Measurements from ENCODE around the gene DNAH9. TPM values are rescaled to one million over a fixed set of nuclear protein-coding genes. Genes with fewer than 3 reads are reported as not detected.

DNAH9 gene
- 0.22 TPM for total RNA-seq
- long read RNA-seq = 0 reads

- intact Hi-C loops (cut with micrococcal nuclease) = no loop called here
- DNase-seq (peak; percentile 97), ATAC-seq (peak; percentile 100)
Measured at GRCh38 chr17:11598274-11599221, at the start of gene DNAH9. Gene DNAH9 (plus strand): TSS chr17:11598470. CDS start chr17:11598499, 29 bp downstream.

- no peak for ATAC-seq
- DNase-seq = no peak
- intact Hi-C loops (cut with micrococcal nuclease) = no loop called here
Measured at GRCh38 chr17:11550431-11550830, 47.8 kb upstream of the DNAH9 start.

- no peak for DNase-seq
- intact Hi-C loops (cut with micrococcal nuclease) = no loop called here
- no peak for ATAC-seq
Measured at GRCh38 chr17:11551442-11551841, 46.8 kb upstream of the DNAH9 start.

GRCh38 chr17:11553135-11553534 lies 45.1 kb upstream of the DNAH9 start:
- no peak for DNase-seq
- intact Hi-C loops (cut with micrococcal nuclease) = no loop called here
- ATAC-seq = no peak

- ATAC-seq (no peak), DNase-seq (no peak)
- intact Hi-C loops (cut with micrococcal nuclease) = no loop called here
Measured at GRCh38 chr17:11554042-11554441, 44.2 kb upstream of the DNAH9 start.

- ATAC-seq = no peak
- intact Hi-C loops (cut with micrococcal nuclease) = no loop called here
- no peak for DNase-seq
Measured at GRCh38 chr17:11554542-11554941, 43.7 kb upstream of the DNAH9 start.

GRCh38 chr17:11555530-11555929 lies 42.7 kb upstream of the DNAH9 start:
- no peak for ATAC-seq
- intact Hi-C loops (cut with micrococcal nuclease) = no loop called here
- DNase-seq = no peak

- DNase-seq = no peak
- intact Hi-C loops (cut with micrococcal nuclease) = no loop called here
- no peak for ATAC-seq
Measured at GRCh38 chr17:11557727-11558452, 40.4 kb upstream of the DNAH9 start.

GRCh38 chr17:11558681-11559234 lies 39.5 kb upstream of the DNAH9 start:
- intact Hi-C loops (cut with micrococcal nuclease) = no loop called here
- no peak for DNase-seq

GRCh38 chr17:11559601-11560000 lies 38.7 kb upstream of the DNAH9 start:
- DNase-seq (no peak), ATAC-seq (no peak)
- intact Hi-C loops (cut with micrococcal nuclease) = no loop called here

More at GRCh38 chr17:11558681-11559234, 39.5 kb upstream of the DNAH9 start:
- no peak for ATAC-seq

GRCh38 chr17:11561281-11561680 lies 37.0 kb upstream of the DNAH9 start:
- intact Hi-C loops (cut with micrococcal nuclease) = no loop called here
- DNase-seq (no peak), ATAC-seq (no peak)

GRCh38 chr17:11561702-11562101 lies 36.6 kb upstream of the DNAH9 start:
- ATAC-seq = no peak
- no peak for DNase-seq
- intact Hi-C loops (cut with micrococcal nuclease) = no loop called here

- DNase-seq (no peak), ATAC-seq (peak; percentile 65)
- intact Hi-C loops (cut with micrococcal nuclease) = no loop called here
Measured at GRCh38 chr17:11564589-11565380, 33.5 kb upstream of the DNAH9 start.

- ATAC-seq (no peak), DNase-seq (no peak)
- intact Hi-C loops (cut with micrococcal nuclease) = no loop called here
Measured at GRCh38 chr17:11565591-11565990, 32.7 kb upstream of the DNAH9 start.

GRCh38 chr17:11578998-11579397 lies 19.3 kb upstream of the DNAH9 start:
- ATAC-seq = no peak
- DNase-seq = no peak
- intact Hi-C loops (cut with micrococcal nuclease) = no loop called here

- DNase-seq (no peak), ATAC-seq (no peak)
- intact Hi-C loops (cut with micrococcal nuclease) = no loop called here
Measured at GRCh38 chr17:11580677-11581076, 17.6 kb upstream of the DNAH9 start.

- DNase-seq (no peak), ATAC-seq (no peak)
- intact Hi-C loops (cut with micrococcal nuclease) = no loop called here
Measured at GRCh38 chr17:11582217-11582616, 16.1 kb upstream of the DNAH9 start.

- ATAC-seq (no peak), DNase-seq (no peak)
- intact Hi-C loops (cut with micrococcal nuclease) = no loop called here
Measured at GRCh38 chr17:11583306-11583992, 14.8 kb upstream of the DNAH9 start.

- DNase-seq (no peak), ATAC-seq (no peak)
- intact Hi-C loops (cut with micrococcal nuclease) = no loop called here
Measured at GRCh38 chr17:11589716-11590115, 8.6 kb upstream of the DNAH9 start.
